Hematopoietic multipotent progenitor cell treated with erythropoietin and hydrocortisone succinate and interleukin-3 and kit ligand, for 4 days (in vitro differentiated cells): ENCODE results near the gene COX8C.

ENCODE experiments used
- DNase-seq: peaks from one replicate; pipeline ENCODE4 v3.0.0-alpha.2; 2015

Gene COX8C

GRCh38 chr14:93346926-93347721, at the start of gene COX8C:
COX8C (plus strand) TSS chr14:93347182; CDS start chr14:93347269, 87 bp downstream.
- no peak for DNase-seq

GRCh38 chr14:93299416-93299815, 47.6 kb upstream of the COX8C start:
- DNase-seq = no peak

GRCh38 chr14:93299866-93300265, 47.1 kb upstream of the COX8C start:
- no peak for DNase-seq

- no peak for DNase-seq
Measured at GRCh38 chr14:93301821-93302447, 45.0 kb upstream of the COX8C start.

- DNase-seq = no peak
Measured at GRCh38 chr14:93302688-93303581, 44.0 kb upstream of the COX8C start.

- DNase-seq = peak; percentile 73
Measured at GRCh38 chr14:93303659-93304058, 43.3 kb upstream of the COX8C start.

- no peak for DNase-seq
Measured at GRCh38 chr14:93304771-93305170, 42.2 kb upstream of the COX8C start.

GRCh38 chr14:93305725-93306418, 41.1 kb upstream of the COX8C start:
- peak; percentile 73 for DNase-seq

GRCh38 chr14:93306812-93307211, 40.2 kb upstream of the COX8C start:
- no peak for DNase-seq

- DNase-seq = no peak
Measured at GRCh38 chr14:93308686-93309345, 38.2 kb upstream of the COX8C start.

- DNase-seq = peak; percentile 56
Measured at GRCh38 chr14:93309427-93309966, 37.5 kb upstream of the COX8C start.

- DNase-seq = no peak
Measured at GRCh38 chr14:93311082-93311481, 35.9 kb upstream of the COX8C start.

- DNase-seq = no peak
Measured at GRCh38 chr14:93315575-93315974, 31.4 kb upstream of the COX8C start.

- no peak for DNase-seq
Measured at GRCh38 chr14:93316716-93317115, 30.3 kb upstream of the COX8C start.

GRCh38 chr14:93317210-93317874, 29.6 kb upstream of the COX8C start:
- DNase-seq = peak; percentile 43

- peak; percentile 82 for DNase-seq
Measured at GRCh38 chr14:93317875-93318807, 28.8 kb upstream of the COX8C start.

GRCh38 chr14:93318927-93319326, 28.1 kb upstream of the COX8C start:
- DNase-seq = no peak

- no peak for DNase-seq
Measured at GRCh38 chr14:93319494-93319893, 27.5 kb upstream of the COX8C start.

- peak; percentile 42 for DNase-seq
Measured at GRCh38 chr14:93319958-93320357, 27.0 kb upstream of the COX8C start.

GRCh38 chr14:93320489-93320888, 26.5 kb upstream of the COX8C start:
- DNase-seq = no peak
